Measurements from ENCODE around the gene MATN3.

MATN3 gene

GRCh38 chr2:20015482-20016083, 3.1 kb upstream of the MATN3 start:
- ATAC-seq = peak; percentile 65
- TF ChIP-seq OSR1 (CRISPR knock-in tag; IDR thresholded peaks at IDR 0.05) (no peak), ZNF70 (CRISPR knock-in tag; IDR thresholded peaks at IDR 0.05) (no peak), ZFP3 (CRISPR knock-in tag; IDR thresholded peaks at IDR 0.05) (no peak), CSDC2 (CRISPR knock-in tag; IDR thresholded peaks at IDR 0.05) (no peak)
- TF ChIP-seq, protein P1, sequence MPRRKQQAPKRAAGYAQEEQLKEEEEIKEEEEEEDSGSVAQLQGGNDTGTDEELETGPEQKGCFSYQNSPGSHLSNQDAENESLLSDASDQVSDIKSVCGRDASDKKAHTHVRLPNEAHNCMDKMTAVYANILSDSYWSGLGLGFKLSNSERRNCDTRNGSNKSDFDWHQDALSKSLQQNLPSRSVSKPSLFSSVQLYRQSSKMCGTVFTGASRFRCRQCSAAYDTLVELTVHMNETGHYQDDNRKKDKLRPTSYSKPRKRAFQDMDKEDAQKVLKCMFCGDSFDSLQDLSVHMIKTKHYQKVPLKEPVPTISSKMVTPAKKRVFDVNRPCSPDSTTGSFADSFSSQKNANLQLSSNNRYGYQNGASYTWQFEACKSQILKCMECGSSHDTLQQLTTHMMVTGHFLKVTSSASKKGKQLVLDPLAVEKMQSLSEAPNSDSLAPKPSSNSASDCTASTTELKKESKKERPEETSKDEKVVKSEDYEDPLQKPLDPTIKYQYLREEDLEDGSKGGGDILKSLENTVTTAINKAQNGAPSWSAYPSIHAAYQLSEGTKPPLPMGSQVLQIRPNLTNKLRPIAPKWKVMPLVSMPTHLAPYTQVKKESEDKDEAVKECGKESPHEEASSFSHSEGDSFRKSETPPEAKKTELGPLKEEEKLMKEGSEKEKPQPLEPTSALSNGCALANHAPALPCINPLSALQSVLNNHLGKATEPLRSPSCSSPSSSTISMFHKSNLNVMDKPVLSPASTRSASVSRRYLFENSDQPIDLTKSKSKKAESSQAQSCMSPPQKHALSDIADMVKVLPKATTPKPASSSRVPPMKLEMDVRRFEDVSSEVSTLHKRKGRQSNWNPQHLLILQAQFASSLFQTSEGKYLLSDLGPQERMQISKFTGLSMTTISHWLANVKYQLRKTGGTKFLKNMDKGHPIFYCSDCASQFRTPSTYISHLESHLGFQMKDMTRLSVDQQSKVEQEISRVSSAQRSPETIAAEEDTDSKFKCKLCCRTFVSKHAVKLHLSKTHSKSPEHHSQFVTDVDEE (CRISPR knock-in tag; IDR thresholded peaks at IDR 0.05) = no peak

DNA sequence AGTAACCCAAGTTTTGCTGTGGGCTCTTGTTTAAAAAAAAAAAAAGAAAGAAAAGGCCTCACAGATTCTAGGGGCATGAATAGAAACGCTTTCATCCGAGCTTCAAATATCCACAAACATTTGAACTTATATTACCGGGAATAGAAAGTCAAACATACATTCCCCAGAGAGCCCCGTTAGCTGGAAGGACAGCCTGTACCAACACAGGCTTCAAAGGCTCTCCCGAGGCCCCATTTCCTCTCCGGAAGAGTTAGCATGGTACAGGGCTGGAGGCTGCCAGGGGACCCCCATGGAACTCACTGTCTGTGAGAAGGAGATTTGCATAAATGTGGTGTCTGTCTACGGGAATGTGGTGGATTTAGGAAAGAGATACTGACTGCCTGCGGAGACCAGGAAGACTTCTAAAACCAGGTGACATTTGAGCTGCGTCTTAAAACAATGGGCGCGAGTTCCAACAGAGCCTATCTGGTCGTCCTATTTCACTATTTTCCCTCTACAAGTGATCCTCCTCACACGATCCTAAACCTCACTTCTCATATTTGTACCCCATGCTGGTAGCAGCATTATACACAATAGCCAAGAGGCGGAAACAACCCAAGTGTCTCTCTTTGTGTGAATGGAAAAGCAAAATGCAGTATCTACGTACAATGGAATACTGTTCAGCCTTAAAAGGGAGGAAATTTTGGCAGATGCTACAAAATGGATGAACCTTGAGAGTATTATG, 820 bp upstream of the MATN3 start:
- no peak; the same call in 2 of the 3 replicates for ATAC-seq
- no peak for TF ChIP-seq ISL1 (CRISPR knock-in tag; IDR thresholded peaks at IDR 0.05)
- TF ChIP-seq, protein P1 (CRISPR knock-in tag; IDR thresholded peaks at IDR 0.05) = no peak
- TF ChIP-seq ZC3H10 (CRISPR knock-in tag; IDR thresholded peaks at IDR 0.05) = no peak
- no peak for TF ChIP-seq ZNF565 (CRISPR knock-in tag; conservative IDR thresholded peaks at IDR 0.05; ENCODE audit: low read depth)
- no peak for TF ChIP-seq CSRNP3 (CRISPR knock-in tag; IDR thresholded peaks at IDR 0.05)
- TF ChIP-seq ZNF8 (CRISPR knock-in tag; IDR thresholded peaks at IDR 0.05) = no peak
- TF ChIP-seq TCF4 (CRISPR knock-in tag; IDR thresholded peaks at IDR 0.05; ENCODE audit: borderline replicate concordance) = no peak
- no peak for TF ChIP-seq CSDC2 (CRISPR knock-in tag; IDR thresholded peaks at IDR 0.05)
- TF ChIP-seq ESRRG (CRISPR knock-in tag; IDR thresholded peaks at IDR 0.05) = no peak
- TF ChIP-seq CREB5 (CRISPR knock-in tag; IDR thresholded peaks at IDR 0.05; ENCODE audit: low read depth) = no peak
- no peak for TF ChIP-seq ARNTL (CRISPR knock-in tag; IDR thresholded peaks at IDR 0.05; ENCODE audit: borderline replicate concordance, low read depth)
- no peak for TF ChIP-seq GLIS3 (CRISPR knock-in tag; IDR thresholded peaks at IDR 0.05)
- TF ChIP-seq PPARA (CRISPR knock-in tag; IDR thresholded peaks at IDR 0.05; ENCODE audit: borderline replicate concordance) = no peak
- no peak for TF ChIP-seq SNAI2 (CRISPR knock-in tag; IDR thresholded peaks at IDR 0.05)
- TF ChIP-seq, protein P2, sequence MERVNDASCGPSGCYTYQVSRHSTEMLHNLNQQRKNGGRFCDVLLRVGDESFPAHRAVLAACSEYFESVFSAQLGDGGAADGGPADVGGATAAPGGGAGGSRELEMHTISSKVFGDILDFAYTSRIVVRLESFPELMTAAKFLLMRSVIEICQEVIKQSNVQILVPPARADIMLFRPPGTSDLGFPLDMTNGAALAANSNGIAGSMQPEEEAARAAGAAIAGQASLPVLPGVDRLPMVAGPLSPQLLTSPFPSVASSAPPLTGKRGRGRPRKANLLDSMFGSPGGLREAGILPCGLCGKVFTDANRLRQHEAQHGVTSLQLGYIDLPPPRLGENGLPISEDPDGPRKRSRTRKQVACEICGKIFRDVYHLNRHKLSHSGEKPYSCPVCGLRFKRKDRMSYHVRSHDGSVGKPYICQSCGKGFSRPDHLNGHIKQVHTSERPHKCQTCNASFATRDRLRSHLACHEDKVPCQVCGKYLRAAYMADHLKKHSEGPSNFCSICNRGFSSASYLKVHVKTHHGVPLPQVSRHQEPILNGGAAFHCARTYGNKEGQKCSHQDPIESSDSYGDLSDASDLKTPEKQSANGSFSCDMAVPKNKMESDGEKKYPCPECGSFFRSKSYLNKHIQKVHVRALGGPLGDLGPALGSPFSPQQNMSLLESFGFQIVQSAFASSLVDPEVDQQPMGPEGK (CRISPR knock-in tag; IDR thresholded peaks at IDR 0.05; ENCODE audit: borderline replicate concordance) = no peak

- no peak for TF ChIP-seq ZFP30 (CRISPR knock-in tag; IDR thresholded peaks at IDR 0.05)
- no peak for TF ChIP-seq ZC3H10 (CRISPR knock-in tag; IDR thresholded peaks at IDR 0.05)
- no peak for TF ChIP-seq ZNF70 (CRISPR knock-in tag; IDR thresholded peaks at IDR 0.05)
- no peak for TF ChIP-seq TCF4 (CRISPR knock-in tag; IDR thresholded peaks at IDR 0.05; ENCODE audit: borderline replicate concordance)
- TF ChIP-seq, protein P2 (CRISPR knock-in tag; IDR thresholded peaks at IDR 0.05; ENCODE audit: borderline replicate concordance) = no peak
- TF ChIP-seq ARNTL (CRISPR knock-in tag; IDR thresholded peaks at IDR 0.05; ENCODE audit: borderline replicate concordance, low read depth) = no peak
- TF ChIP-seq PPARA (CRISPR knock-in tag; IDR thresholded peaks at IDR 0.05; ENCODE audit: borderline replicate concordance) = no peak
- TF ChIP-seq TOX (CRISPR knock-in tag; IDR thresholded peaks at IDR 0.05; ENCODE audit: borderline replicate concordance) = no peak
- no peak for TF ChIP-seq CSRNP3 (CRISPR knock-in tag; IDR thresholded peaks at IDR 0.05)
- TF ChIP-seq ESRRG (CRISPR knock-in tag; IDR thresholded peaks at IDR 0.05) = no peak
- TF ChIP-seq SNAI2 (CRISPR knock-in tag; IDR thresholded peaks at IDR 0.05) = no peak
- TF ChIP-seq BACH2 (CRISPR knock-in tag; IDR thresholded peaks at IDR 0.05; ENCODE audit: borderline replicate concordance) = no peak
- TF ChIP-seq RARB (CRISPR knock-in tag; IDR thresholded peaks at IDR 0.05) = no peak
- TF ChIP-seq CSDC2 (CRISPR knock-in tag; IDR thresholded peaks at IDR 0.05) = no peak
- no peak for TF ChIP-seq OSR1 (CRISPR knock-in tag; IDR thresholded peaks at IDR 0.05)
- TF ChIP-seq ZNF565 (CRISPR knock-in tag; conservative IDR thresholded peaks at IDR 0.05; ENCODE audit: low read depth) = no peak
- TF ChIP-seq ZNF8 (CRISPR knock-in tag; IDR thresholded peaks at IDR 0.05) = no peak
- peak; percentile 48 for ATAC-seq
Measured at GRCh38 chr2:20012032-20012281, 511 bp downstream of the MATN3 start.

All from SK-N-SH treated with all-trans-retinoic acid at 6 μM for 48 hours (cell line).